ENCODE results near the gene CSNK2A2.

DNA sequence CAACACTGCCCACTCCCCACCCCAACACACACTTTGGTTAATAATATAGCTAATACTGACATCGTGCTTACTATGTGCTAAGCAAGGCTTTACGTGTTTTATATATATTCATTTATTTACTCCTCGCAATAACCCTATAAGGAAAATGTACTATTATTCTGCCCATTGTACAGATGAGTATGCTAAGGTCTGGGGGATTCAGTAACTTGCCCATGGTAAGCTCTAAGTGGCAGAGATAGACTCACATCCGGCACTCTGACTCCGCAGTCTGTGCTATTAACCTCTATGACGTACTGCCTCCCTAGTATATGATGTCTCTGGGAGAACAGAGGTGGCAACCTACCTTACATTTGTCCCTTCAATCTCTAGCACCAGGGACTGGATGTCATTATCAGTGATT is 81.4 kb downstream of the CSNK2A2 start:
- TF ChIP-seq, protein P1, sequence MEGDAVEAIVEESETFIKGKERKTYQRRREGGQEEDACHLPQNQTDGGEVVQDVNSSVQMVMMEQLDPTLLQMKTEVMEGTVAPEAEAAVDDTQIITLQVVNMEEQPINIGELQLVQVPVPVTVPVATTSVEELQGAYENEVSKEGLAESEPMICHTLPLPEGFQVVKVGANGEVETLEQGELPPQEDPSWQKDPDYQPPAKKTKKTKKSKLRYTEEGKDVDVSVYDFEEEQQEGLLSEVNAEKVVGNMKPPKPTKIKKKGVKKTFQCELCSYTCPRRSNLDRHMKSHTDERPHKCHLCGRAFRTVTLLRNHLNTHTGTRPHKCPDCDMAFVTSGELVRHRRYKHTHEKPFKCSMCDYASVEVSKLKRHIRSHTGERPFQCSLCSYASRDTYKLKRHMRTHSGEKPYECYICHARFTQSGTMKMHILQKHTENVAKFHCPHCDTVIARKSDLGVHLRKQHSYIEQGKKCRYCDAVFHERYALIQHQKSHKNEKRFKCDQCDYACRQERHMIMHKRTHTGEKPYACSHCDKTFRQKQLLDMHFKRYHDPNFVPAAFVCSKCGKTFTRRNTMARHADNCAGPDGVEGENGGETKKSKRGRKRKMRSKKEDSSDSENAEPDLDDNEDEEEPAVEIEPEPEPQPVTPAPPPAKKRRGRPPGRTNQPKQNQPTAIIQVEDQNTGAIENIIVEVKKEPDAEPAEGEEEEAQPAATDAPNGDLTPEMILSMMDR (IDR thresholded peaks at IDR 0.05; ENCODE audit: low read length), result no peak
- TF ChIP-seq EZH2 (optimal IDR thresholded peaks at IDR 0.05; ENCODE audit: low read depth, low read length) (no peak), EZH2phosphoT487 (IDR thresholded peaks at IDR 0.05; ENCODE audit: low read length) (no peak)

All from MM.1S (cell line).